Activated CD4-positive, alpha-beta T cell treated with anti-CD3 and anti-CD28 coated beads, Interleukin-2, amount 50 U/mL, for 1 hour (primary cell): ENCODE data around the gene GBA2.
A peak's percentile ranks its signal among the peaks of the same experiment; 100 is the strongest.

Experiments
- DNase-seq: peaks from one replicate; pipeline ENCODE4 v3.0.0-alpha.2; 2020

The GBA2 gene

DNA sequence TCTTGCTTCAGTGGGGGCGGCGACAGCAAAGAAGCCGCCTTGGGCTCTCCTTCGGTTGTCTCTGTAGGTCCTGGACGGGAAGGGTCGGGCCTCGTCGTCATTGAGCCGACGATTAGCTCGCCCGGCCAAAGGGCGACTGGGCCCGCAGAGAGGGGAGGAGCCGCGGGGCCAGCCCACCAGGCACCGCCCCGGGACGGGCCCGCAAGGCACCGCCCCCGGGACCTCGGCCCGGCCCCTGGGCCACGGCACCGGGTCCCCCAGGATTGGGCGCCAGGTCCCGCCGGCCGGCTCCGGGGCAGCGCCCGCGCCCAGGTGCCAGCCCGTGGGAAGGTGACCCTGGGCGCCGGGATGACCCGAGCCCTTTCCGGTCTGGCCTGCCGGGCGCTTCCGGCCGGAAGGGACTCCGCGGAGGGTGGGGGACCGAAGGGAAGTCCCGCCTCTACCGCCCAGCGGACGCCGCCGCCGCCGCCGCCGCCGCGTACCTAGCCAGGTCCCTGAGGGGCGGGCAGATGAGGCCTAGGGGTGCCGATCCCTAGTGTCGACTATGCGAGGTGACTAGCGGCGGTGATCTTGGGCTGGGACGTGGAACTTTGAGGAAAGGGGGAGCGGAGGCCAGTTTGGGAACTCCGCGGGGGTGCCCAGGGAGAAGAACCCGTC is at the start of gene GBA2, which contains the start of gene RGP1:
Gene GBA2 (minus strand): TSS at position 371 of the 657 bp plus-strand sequence. CDS start 524 bp downstream, outside the sequence.
Gene RGP1 (plus strand): TSS at position 430 of the 657 bp plus-strand sequence. CDS start 469 bp downstream, outside the sequence.
- DNase-seq, result peak; percentile 48

DNA sequence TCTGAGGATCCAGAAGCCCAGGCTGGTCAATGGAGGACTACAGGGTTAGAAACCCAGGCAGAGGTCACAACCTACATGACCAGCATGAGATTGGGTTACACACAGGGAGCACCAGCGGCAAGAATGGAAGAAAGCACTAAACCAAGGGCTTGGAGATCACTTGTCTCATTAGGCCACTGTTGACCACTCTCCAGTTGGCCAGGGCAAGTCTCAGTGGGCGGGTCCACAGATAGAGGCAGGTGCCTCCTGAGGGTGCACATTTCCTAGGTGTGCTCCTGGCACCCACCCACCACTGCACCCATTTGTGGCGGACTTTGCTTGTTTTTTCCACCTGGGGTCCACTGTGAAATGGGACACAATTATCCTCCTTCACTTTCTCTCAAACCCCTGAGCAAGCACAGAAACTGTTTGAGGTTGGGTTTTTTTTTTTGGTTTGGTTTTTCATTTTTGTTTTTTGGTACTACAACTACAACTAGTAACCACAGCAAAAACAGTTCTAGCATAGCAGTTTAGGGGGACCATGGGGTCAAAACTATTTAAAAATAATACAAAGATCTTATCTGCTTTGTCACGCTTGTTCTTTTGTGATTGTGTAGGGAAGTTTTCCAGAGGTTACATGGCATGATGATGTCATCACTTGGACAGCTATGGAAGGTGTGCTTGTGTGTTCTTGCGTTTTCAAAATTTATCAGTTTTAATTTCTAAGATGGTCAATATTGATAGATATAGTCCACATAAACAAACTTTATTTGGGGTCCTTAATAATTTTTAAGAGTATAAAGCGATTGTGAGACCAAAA is 48.5 kb upstream of the GBA2 start:
- DNase-seq, result no peak

DNA sequence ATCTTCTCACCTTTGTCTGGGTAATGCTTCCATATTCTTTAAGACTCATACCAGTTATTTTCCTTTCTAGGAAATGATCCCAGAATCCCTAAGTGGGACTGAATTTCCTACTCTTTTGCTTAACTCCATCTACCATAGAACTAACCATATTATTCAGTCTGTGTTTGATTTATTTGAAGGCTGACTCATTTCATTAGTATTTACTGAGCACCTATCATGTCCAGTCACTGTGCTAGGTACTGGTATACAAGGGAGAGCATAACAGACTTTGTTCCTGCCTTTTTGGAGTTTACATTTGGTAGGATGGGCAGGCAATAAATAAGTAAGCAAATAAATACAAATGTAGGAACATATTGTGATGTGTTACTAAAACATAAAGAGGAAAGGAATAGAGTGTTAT is 46.7 kb upstream of the GBA2 start:
- no peak for DNase-seq

DNA sequence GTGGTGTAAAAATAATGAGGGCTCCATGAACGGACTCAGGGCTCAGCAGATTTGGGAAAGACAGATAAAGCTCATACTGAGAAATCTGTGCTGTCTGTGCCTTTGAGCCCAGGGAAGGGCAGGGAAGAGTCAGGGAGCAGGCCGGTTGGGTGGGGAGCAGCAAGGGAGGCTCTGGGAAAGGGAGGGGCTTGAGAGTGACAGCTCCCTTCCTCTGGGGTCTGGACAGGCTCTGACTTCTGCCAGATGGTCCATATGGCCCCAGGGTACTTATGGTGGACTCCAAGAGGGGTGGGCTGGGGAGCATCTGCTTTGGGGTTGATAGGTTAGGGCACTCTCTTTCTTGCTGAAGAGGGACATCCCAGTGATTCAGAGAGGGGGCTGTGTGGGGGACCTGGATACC is 44.4 kb upstream of the GBA2 start:
- no peak for DNase-seq

DNA sequence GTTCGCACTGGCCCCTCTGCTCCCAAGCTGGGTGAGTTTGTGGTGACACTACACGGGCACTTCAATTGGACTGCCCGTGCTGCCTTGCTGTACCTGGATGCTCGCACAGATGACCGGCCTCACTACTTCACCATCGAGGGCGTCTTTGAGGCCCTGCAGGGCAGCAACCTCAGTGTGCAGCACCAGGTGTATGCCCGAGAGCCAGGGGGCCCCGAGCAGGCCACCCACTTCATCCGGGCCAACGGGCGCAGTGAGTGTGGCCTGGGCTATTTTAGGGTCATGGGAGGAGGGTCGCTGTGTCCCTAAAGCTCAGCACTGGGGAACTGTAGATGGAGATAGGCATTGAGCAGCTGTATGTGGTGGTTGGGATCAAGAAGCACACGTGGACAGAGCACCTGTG is 43.8 kb upstream of the GBA2 start:
- no peak for DNase-seq

DNA sequence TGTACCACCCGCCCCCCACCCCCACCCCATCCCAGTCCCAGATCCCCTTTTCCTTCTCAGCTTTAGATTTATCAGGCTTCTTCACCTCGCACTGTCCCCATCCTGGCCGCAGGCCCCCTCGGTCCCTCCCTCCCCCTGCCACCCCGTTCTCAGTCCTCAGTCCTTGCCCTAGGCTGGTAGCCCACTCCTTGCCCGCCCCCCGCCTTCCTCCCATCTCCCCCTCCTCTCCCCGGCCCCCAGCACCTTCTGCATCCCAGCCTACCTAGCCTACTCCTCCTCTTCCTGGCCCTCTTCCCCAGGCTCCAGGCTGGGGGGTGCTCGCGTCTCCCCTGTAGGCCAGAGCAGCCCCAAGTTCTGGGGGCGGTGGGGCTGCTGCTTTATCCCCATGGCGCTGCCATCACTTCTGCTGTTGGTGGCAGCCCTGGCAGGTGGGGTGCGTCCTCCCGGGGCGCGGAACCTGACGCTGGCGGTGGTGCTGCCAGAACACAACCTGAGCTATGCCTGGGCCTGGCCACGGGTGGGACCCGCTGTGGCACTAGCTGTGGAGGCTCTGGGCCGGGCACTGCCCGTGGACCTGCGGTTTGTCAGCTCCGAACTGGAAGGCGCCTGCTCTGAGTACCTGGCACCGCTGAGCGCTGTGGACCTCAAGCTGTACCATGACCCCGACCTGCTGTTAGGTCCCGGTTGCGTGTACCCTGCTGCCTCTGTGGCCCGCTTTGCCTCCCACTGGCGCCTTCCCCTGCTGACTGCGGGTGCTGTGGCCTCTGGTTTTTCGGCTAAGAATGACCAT is 43.2 kb upstream of the GBA2 start:
- no peak for DNase-seq

DNA sequence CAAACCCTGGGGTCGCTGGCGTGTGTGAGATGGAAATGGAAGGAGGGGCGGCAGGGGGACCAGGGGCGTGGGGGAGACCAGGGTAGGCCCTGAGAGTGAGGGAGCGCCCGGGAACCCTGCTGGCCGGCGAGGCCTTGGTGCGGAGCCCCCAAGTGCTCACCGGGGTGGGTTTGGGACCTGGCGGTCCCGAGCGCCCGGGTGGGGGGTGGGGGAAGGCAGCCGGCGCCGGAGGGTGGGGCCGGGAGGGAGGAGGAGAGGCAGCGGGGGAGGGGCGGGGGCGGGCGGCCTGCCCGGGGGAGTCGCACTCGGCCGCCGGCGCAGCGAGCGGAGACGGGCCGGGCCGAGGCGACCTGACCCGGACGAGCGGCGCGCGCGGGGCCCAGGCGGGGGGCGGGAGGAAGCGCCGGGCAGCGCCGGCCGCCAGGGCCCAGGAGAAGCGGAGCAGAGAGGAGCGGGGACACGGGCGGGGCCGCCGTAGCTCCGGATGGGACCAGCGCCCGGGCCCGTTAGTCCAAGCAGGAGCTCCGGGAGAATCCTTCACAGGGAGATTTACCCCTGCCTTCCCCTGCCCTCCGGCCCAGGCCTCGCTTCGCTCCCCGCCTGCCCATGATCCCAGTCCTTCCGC is 42.4 kb upstream of the GBA2 start, which contains the start of gene NPR2:
Gene NPR2 (plus strand): TSS at position 295 of the 625 bp plus-strand sequence. CDS start 818 bp downstream, outside the sequence.
- DNase-seq, result no peak

DNA sequence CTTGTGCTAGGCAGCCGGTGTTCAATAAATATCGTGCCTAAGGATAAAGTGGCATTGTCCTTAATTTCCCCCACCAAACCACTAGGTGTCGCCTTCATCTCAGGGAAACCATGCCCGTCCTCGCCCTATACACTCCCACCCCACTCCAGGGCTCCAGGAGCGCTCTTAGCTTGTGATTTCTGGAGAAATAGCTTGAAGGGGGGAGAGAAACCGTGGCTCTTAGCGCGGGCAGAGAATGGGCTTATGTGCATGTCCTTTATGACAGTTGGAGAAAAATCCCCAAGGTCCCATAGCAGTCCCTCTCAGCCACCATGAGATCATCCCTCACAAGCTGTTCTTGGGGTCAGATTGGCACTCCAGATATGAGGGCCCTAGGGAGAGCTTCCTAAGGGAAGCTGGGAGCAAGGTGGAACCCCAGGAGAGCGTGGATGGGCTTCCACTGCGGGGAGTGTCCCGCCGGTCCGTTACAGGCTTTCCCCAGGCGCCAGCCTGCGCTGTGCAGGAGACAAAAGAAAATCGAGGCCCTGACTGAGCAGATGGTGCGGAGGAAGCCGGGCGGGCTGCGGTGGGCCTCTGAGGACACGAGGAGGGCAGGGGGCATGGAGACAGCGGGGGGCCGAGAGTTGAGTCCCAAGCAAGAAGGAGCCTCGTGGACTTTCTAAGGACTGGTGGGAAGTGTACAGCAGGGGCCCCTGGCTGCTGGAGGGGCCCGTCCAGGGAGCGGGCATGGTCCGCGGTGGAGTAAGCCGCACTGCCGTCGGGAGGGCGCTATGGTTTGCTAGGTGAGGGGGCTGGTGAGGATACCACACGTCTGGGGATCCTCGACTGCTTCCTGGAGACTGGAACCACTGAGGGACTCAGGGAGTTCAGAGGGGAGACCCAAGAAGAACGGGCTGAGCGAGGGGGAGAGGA is 41.6 kb upstream of the GBA2 start:
- peak; percentile 51 for DNase-seq

DNA sequence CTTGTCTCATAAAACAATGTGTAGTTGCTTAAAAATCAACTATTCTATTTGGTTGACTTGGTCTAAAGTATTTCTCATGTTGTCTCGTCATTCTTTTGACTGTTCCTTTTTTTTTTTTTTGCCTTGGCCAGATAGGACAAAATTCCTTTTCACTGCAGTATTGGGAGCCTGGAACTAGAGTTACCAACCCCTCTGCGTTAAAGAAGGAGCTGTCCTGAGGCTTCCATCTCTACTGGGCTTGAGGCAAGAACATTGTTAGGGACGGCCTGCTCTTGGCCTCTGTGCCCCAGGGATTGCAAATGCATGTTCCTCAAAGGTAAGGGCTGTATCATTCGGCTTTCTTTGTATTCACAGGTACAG is 41.0 kb upstream of the GBA2 start:
- DNase-seq, result no peak

DNA sequence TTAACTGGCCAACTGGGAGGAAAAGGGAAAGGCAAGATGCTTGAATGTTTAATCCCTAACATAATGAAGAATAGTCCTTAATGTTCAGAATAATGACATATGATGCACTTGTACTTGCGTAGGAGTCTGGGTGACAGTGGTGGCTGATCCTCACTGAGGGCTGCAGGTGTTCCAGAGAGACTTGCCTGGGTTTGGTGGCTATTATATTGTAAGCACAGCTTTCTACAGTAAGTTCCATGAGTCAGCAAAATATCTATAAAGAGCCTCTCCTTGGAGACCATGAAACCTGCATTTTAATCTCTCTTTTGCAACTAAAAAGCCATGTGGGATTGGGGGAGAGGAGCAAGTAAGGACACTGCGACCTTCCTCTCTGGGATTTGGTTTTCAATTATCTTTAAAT is 40.5 kb upstream of the GBA2 start:
- DNase-seq, result no peak

DNA sequence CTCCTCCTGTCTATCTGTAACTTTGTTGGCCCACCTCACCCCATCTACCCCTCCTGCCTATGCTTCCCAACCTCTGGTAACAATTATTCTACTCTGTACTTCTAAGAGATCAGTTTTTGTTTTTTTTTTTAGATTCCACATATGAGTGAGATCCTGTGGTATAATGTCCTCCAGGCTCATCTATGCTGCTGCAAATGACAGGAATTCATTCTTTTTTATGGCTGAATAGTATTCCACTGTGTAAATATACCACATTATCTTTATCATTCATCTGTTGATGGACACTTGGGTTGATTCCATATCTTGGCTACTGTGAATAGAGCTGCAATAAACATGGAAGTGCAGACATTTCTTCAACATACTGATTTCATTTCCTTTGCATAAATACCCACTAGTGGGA is 34.4 kb upstream of the GBA2 start:
- no peak for DNase-seq

DNA sequence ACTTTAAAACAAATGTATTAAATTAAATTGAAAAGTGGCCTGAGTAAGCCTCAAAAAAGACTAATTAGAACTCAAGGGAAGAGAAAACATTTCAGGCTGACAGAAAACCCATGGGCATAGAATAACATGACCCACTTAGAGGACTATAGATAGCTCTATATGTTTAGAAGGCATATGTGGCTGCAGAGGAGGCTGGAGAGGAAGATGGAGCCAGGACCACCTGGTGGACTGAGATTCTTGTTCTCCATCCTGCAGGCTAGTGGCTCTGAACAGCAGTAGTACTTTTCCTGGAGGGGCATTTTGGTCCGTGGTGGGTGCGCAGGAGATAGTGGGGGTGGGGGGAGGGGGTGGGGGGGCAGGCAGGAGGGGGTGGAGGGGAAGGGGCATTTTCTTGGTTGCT is 32.0 kb upstream of the GBA2 start:
- DNase-seq, result no peak

DNA sequence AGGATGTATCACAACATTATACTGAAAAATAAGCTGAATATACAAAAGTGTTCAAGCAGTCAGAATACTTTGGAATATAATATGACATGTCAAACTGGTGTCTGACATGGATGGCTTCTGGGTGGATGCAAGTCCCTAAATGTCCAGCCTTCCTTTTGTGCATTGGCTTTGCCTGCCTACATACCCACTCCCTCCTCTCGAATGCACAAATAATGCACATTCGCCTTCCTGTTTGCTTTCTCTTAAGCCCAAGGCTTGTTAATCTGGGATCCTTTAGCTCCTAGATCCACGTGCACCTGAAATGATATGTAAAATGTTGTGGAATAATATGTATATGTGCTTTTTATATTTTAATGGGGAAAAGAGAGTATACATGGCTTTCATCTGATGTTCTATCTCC is 29.5 kb upstream of the GBA2 start:
- DNase-seq, result no peak

DNA sequence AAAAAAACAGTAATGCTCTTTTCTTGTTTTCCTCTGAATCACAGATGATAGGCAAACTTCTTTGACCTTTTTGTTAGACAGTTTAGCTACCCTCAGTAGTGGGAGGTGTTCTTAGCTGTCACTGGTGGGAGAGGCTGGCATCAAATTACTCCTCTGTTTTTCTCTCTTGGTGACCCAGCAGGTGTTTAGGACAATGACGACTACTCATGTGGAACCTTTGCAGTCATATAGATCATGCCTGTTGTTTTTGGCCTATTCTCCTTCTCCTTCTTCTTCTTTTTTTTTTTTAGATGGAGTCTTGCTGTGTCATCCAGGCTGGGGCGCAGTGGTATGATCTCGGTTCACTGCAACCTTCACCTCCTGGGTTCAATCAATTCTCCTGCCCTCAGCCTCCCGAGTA is 27.0 kb upstream of the GBA2 start:
- DNase-seq, result no peak

DNA sequence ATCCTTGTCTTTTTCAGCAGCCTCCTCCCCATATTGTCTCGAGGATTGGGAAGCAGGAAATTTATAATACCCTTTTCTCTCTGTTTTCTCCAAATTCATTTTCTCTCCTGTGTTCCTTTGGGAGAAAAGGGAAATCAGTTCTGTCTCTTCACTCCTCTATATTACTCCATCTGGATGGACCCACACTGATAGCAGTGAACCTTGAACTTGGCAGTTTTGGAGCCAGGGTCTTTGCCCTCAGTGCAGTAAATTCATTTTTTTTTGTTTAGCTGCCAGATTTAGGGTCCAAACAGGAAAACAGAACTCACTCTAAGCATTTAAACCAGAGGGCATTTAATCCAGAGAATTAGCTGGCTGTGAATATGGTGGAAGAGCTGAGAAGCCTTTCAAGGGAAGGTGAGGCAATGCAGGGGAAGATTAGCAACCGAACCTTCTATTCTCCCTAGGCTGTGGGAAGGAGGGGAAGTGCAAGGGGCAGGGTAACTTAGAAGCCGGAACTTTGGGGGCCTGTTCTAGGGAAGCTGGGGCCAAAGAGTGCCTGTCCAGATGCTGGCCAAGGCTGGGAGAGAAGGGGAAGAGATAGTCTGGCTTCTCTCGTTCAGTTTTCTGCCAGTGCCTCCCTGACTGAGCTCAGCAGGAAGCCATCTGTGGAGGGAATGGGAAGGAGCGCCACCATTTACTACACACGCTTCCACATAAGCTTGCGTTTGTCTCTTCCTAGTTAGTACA is 26.0 kb upstream of the GBA2 start:
- DNase-seq, result no peak

DNA sequence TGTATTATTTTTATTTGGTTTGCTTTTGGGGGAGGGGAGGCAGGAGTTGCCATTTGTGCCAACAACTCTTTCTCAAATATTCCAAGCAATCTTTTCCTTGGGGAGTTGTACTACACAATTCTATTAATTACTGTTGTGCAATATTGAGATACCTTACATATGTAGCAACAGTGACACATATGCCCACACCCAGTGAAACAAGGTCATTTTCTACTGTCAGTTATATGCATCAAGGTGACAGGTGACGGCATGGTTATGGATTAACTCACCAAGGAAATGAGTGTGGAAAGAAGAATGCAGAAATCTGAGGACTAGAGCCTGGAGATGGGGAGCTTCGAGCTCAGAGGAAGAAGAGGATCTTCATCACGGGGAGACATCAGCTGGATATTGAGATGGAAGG is 22.9 kb upstream of the GBA2 start:
- DNase-seq, result no peak

DNA sequence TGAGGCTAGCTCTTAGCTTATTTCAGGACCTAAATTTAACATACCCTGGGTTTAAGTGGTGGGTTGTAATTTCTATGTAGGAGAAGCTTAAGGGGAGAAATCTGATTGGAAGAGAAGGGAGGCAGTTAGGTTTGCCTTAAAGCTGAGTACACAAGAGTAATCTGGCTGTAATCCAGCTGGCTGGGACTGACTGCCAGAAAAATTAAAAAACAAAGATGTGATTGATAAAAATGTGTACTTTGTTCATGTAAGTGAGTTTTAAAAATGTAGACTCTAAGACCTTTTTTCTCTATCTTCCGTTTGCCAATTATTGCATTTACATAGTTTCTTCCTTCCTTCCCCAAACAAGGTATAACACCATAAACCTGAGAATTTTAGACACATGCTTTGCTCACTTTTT is 22.5 kb upstream of the GBA2 start:
- no peak for DNase-seq

DNA sequence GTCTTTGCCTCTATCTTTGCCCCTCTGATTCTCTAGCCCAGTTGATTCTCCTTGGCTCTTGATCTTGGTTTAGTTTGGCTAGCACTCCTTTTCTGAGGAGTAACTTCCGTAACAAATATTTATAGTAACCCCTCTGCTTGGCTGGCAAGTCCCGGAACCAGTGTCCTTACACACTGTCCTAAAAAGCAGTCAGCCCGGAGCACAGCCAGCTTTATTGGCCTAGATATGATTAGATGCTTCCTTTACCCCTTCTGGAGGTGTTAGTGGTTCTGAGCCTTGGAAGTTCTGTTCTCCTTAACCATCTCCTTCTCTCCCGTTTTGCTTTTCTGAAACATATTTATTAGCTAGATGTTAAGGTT is 22.0 kb upstream of the GBA2 start:
- DNase-seq, result no peak

DNA sequence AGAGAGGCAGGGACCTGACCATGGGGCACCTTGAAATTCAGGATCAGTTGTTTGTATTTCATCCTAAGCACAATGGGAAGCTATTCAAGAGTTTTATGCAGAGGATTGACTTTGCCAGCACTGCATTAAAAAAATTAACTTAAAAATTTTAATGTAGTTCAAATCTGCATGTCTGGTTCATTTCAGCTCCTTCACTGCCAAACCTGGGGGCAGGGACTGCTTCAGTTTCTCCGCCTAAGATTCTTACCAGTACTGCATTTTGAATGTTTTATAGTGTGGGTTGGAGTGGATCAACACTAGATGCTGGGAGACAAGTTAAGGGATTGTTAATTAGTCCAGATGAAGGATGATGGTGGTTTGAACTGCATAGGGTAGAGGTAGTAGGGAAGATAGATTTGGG is 20.7 kb upstream of the GBA2 start:
- DNase-seq, result no peak

DNA sequence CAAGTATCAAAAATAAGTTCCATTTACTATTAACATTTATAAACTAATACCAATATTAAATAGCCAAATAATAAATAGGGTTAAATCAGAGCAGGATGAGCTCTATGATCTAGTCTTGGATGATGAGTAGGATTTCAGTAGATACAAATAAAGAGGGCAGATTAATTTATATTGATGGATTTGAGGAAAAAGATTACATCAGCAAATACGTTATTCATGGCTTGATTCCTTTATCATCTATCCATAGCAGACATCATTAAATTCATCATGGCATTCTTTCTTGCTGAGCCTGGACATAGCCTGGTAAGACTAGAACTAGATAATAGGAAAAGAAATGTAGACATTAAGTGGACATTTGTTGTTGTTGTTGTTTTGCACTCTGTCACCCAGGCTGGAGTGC is 18.4 kb upstream of the GBA2 start:
- no peak for DNase-seq

DNA sequence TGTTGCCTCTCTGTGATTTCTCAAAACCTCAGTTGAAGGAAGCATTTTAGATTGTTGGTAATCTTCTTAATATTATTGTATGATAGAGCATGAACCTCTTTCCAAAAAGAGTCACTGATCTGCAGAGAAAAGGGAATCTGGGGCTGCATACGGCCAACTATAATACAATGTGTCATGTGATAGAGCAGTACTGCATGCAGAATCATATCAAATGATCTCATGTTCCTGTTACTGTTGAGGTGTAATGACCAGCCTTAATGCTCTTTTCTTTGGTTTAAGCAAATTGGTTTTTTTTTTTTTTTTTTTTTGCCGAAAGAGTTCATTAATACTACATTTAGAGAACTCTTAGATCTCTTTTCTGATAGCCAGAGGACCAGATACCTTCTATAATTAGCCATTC is 18.0 kb upstream of the GBA2 start:
- no peak for DNase-seq
